Skin of body (tissue), 2 donors: ENCODE results near the gene PLD2. TPM values are rescaled to one million over a fixed set of nuclear protein-coding genes. Genes with fewer than 3 reads are reported as not detected.
"Not testable (repeated sequence)": the region's sequence is repeated elsewhere in the genome, so short reads cannot be mapped to it uniquely, and the experiment has no call there.

ENCODE experiments used
- DNase-seq: peaks from one replicate; lab custom pipeline; 2025; lab: John Stamatoyannopoulos, UW
- total RNA-seq: library from RNA; depleted of rRNA; stranded (reverse); fragments of >200 nt; gene quantifications from one replicate; pipeline ENCODE4 v1.2.3, GENCODE V29; 2014

Gene PLD2
- total RNA-seq, 1 donor from 2014 or later, result 24.5 TPM

- DNase-seq, result no peak
Observed at GRCh38 chr17:4856937-4857314, 50.0 kb downstream of the PLD2 start.

- not testable (repeated sequence) for DNase-seq
Observed at GRCh38 chr17:4857347-4857746, 50.4 kb downstream of the PLD2 start.

- DNase-seq, result no peak
Observed at GRCh38 chr17:4858068-4858881, 51.3 kb downstream of the PLD2 start.

GRCh38 chr17:4858882-4859260 lies 51.9 kb downstream of the PLD2 start:
- DNase-seq, result no peak

GRCh38 chr17:4859816-4860625 lies 53.1 kb downstream of the PLD2 start:
- DNase-seq, result no peak

- DNase-seq, result no peak
Observed at GRCh38 chr17:4860651-4861050, 53.7 kb downstream of the PLD2 start.

GRCh38 chr17:4861052-4861451 lies 54.1 kb downstream of the PLD2 start:
- no peak for DNase-seq

GRCh38 chr17:4862720-4863119 lies 55.8 kb downstream of the PLD2 start:
- DNase-seq, result no peak

GRCh38 chr17:4863321-4863720 lies 56.4 kb downstream of the PLD2 start:
- DNase-seq, result no peak

GRCh38 chr17:4867535-4867934 lies 60.6 kb downstream of the PLD2 start:
- not testable (repeated sequence) for DNase-seq

GRCh38 chr17:4869058-4869998 lies 62.4 kb downstream of the PLD2 start:
- not testable (repeated sequence) for DNase-seq

- no peak for DNase-seq
Observed at GRCh38 chr17:4870855-4871254, 63.9 kb downstream of the PLD2 start.

- no peak for DNase-seq
Observed at GRCh38 chr17:4872786-4873185, 65.8 kb downstream of the PLD2 start.

Other genes with a start within 250 kb of the PLD2 start
- 6.1 TPM for gene GGT6, start 246.6 kb upstream of the PLD2 start, total RNA-seq
- gene SMTNL2, start 222.6 kb upstream of the PLD2 start, total RNA-seq, result 14.9 TPM
- gene ALOX15, start 165.5 kb upstream of the PLD2 start, total RNA-seq, result 2.9 TPM
- gene PELP1, start 103.0 kb upstream of the PLD2 start, total RNA-seq, result 20.4 TPM
- gene ARRB2, start 96.5 kb upstream of the PLD2 start, total RNA-seq, result 13.0 TPM
- 8.7 TPM for gene MED11, start 75.7 kb upstream of the PLD2 start, total RNA-seq
- 0.89 TPM for gene ZMYND15, start 67.3 kb upstream of the PLD2 start, total RNA-seq
- 6.5 TPM for gene CXCL16, start 67.2 kb upstream of the PLD2 start, total RNA-seq
- gene TM4SF5, start 35.3 kb upstream of the PLD2 start, total RNA-seq, result not detected
- 1.6 TPM for gene VMO1, start 20.8 kb upstream of the PLD2 start, total RNA-seq
- not detected for gene GLTPD2, start 18.2 kb upstream of the PLD2 start, total RNA-seq
- 78.3 TPM for gene PSMB6, start 11.0 kb upstream of the PLD2 start, total RNA-seq
- 40.9 TPM for gene MINK1, start 26.2 kb downstream of the PLD2 start, total RNA-seq
- gene C17orf107, start 92.4 kb downstream of the PLD2 start, total RNA-seq, result 6.0 TPM
- 0.69 TPM for gene CHRNE, start 95.9 kb downstream of the PLD2 start, total RNA-seq
- gene GP1BA, start 125.1 kb downstream of the PLD2 start, total RNA-seq, result 0.10 TPM
- 34.2 TPM for gene SLC25A11, start 132.9 kb downstream of the PLD2 start, total RNA-seq
- 20.6 TPM for gene RNF167, start 133.1 kb downstream of the PLD2 start, total RNA-seq
- gene PFN1, start 141.4 kb downstream of the PLD2 start, total RNA-seq, result 160 TPM
- gene ENO3, start 144.0 kb downstream of the PLD2 start, total RNA-seq, result 378 TPM
- 40.7 TPM for gene SPAG7, start 160.7 kb downstream of the PLD2 start, total RNA-seq
- gene CAMTA2, start 180.5 kb downstream of the PLD2 start, total RNA-seq, result 17.8 TPM
- 0.20 TPM for gene INCA1, start 190.4 kb downstream of the PLD2 start, total RNA-seq
- 29.1 TPM for gene KIF1C, start 190.8 kb downstream of the PLD2 start, total RNA-seq
- 0.59 TPM for gene SLC52A1, start 228.3 kb downstream of the PLD2 start, total RNA-seq